Measurements from ENCODE around the gene TRANK1. TPM values are rescaled to one million over a fixed set of nuclear protein-coding genes. Genes with fewer than 3 reads are reported as not detected.
"Not testable (repeated sequence)": the region's sequence is repeated elsewhere in the genome, so short reads cannot be mapped to it uniquely, and the experiment has no call there.

The TRANK1 gene
- total RNA-seq, 1 donor from 2014 or later, result 0.53 TPM

- FAIRE-seq, result no peak
- TF ChIP-seq, protein P1, sequence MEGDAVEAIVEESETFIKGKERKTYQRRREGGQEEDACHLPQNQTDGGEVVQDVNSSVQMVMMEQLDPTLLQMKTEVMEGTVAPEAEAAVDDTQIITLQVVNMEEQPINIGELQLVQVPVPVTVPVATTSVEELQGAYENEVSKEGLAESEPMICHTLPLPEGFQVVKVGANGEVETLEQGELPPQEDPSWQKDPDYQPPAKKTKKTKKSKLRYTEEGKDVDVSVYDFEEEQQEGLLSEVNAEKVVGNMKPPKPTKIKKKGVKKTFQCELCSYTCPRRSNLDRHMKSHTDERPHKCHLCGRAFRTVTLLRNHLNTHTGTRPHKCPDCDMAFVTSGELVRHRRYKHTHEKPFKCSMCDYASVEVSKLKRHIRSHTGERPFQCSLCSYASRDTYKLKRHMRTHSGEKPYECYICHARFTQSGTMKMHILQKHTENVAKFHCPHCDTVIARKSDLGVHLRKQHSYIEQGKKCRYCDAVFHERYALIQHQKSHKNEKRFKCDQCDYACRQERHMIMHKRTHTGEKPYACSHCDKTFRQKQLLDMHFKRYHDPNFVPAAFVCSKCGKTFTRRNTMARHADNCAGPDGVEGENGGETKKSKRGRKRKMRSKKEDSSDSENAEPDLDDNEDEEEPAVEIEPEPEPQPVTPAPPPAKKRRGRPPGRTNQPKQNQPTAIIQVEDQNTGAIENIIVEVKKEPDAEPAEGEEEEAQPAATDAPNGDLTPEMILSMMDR (IDR thresholded peaks at IDR 0.05; ENCODE audit: insufficient read depth, low read length, severe bottlenecking), result no peak
- DNase-seq (ENCODE audit: low read depth), result no peak
- no peaks in the 10 kb centered on the region for H3K27me3 ChIP-seq (ENCODE audit: control insufficient read depth, insufficient read depth, low read length)
- no peaks in the 10 kb centered on the region for H3K36me3 ChIP-seq (ENCODE audit: control insufficient read depth, insufficient read depth, low read length)
- H3K4me3 ChIP-seq (ENCODE audit: low read depth, low read length), result no peak overlapping the region
Observed at GRCh38 chr3:36893826-36894225, 51.0 kb downstream of the TRANK1 start.

- no peaks in the 10 kb centered on the region for H3K36me3 ChIP-seq (ENCODE audit: control insufficient read depth, insufficient read depth, low read length)
- FAIRE-seq, result no peak
- TF ChIP-seq, protein P1 (IDR thresholded peaks at IDR 0.05; ENCODE audit: insufficient read depth, low read length, severe bottlenecking), result no peak
- peak; percentile 79 for DNase-seq (ENCODE audit: low read depth)
- H3K4me3 ChIP-seq (ENCODE audit: low read depth, low read length), result no peak overlapping the region
- no peaks in the 10 kb centered on the region for H3K27me3 ChIP-seq (ENCODE audit: control insufficient read depth, insufficient read depth, low read length)
Observed at GRCh38 chr3:36893137-36893557, 51.7 kb downstream of the TRANK1 start.

- DNase-seq (ENCODE audit: low read depth), result no peak
- Histone ChIP-seq H3K27me3 (ENCODE audit: control insufficient read depth, insufficient read depth, low read length) (no peaks in the 10 kb centered on the region), H3K4me3 (ENCODE audit: low read depth, low read length) (no peak overlapping the region), H3K36me3 (ENCODE audit: control insufficient read depth, insufficient read depth, low read length) (no peaks in the 10 kb centered on the region)
- TF ChIP-seq, protein P1 (IDR thresholded peaks at IDR 0.05; ENCODE audit: insufficient read depth, low read length, severe bottlenecking), result no peak
- no peak for FAIRE-seq
Observed at GRCh38 chr3:36892457-36893136, 52.3 kb downstream of the TRANK1 start.

- H3K4me3 ChIP-seq (ENCODE audit: low read depth, low read length), result no peak overlapping the region
- TF ChIP-seq, protein P1 (IDR thresholded peaks at IDR 0.05; ENCODE audit: insufficient read depth, low read length, severe bottlenecking), result no peak
- FAIRE-seq (no peak), DNase-seq (ENCODE audit: low read depth) (no peak)
- H3K36me3 ChIP-seq (ENCODE audit: control insufficient read depth, insufficient read depth, low read length), result no peaks in the 10 kb centered on the region
- no peaks in the 10 kb centered on the region for H3K27me3 ChIP-seq (ENCODE audit: control insufficient read depth, insufficient read depth, low read length)
Observed at GRCh38 chr3:36891701-36892160, 53.1 kb downstream of the TRANK1 start.

- H3K4me3 ChIP-seq (ENCODE audit: low read depth, low read length); FAIRE-seq; DNase-seq (ENCODE audit: low read depth); H3K27me3 ChIP-seq (ENCODE audit: control insufficient read depth, insufficient read depth, low read length); H3K36me3 ChIP-seq (ENCODE audit: control insufficient read depth, insufficient read depth, low read length): not testable (repeated sequence)
Observed at GRCh38 chr3:36891097-36891496, 53.8 kb downstream of the TRANK1 start.

DNA sequence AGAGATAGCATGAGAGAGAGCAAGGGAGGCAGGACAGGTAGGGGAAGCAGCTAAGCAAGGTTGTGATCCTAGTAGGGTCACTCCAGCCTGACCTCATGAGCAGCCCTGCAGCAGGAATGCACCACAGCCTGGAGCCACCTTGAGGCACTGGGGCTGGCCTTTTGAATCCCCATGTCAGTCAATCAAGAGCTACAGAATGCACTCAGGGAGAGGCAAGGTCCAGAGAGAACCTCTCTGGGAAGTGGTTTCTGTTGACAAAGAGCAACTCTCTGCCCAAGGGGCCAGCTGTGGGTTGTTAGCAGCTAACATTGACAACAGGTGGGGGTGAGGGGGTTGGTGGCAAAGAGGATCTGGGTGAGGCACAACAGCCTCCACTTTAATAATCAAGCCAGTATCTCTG is 54.6 kb downstream of the TRANK1 start:
- no peaks in the 10 kb centered on the region for H3K27me3 ChIP-seq (ENCODE audit: control insufficient read depth, insufficient read depth, low read length)
- DNase-seq (ENCODE audit: low read depth) (no peak), FAIRE-seq (no peak)
- H3K36me3 ChIP-seq (ENCODE audit: control insufficient read depth, insufficient read depth, low read length), result no peaks in the 10 kb centered on the region
- TF ChIP-seq, protein P1 (IDR thresholded peaks at IDR 0.05; ENCODE audit: insufficient read depth, low read length, severe bottlenecking), result no peak
- H3K4me3 ChIP-seq (ENCODE audit: low read depth, low read length), result no peak overlapping the region

Data from bronchial epithelial cell (primary cell).